Measurements from ENCODE around the gene HCN2. TPM values are rescaled to one million over a fixed set of nuclear protein-coding genes. Genes with fewer than 3 reads are reported as not detected.

HCN2 gene
- total and polyA plus RNA-seq, 2 of the 13 experiments (the other 11 are each of a cell fraction or from before 2014, with no cell fraction given) = 0.01 TPM; not detected in 1

- TF ChIP-seq ZNF280D (CRISPR knock-in tag; IDR thresholded peaks at IDR 0.05) (peak; percentile 50; the same call in 1 of the 2 replicates), NAIF1 (CRISPR knock-in tag; IDR thresholded peaks at IDR 0.05; ENCODE audit: borderline replicate concordance) (no peak), CENPT (CRISPR knock-in tag; IDR thresholded peaks at IDR 0.05; ENCODE audit: low read depth) (0 out of 2 replicates have a peak, but pooled peaks have one; percentile 74), FOXP4 (CRISPR knock-in tag; IDR thresholded peaks at IDR 0.05) (peak; percentile 30; the same call in 1 of the 2 replicates), ZBTB26 (CRISPR knock-in tag; IDR thresholded peaks at IDR 0.05; ENCODE audit: borderline replicate concordance) (no peak), WIZ (CRISPR knock-in tag; IDR thresholded peaks at IDR 0.05) (peak; percentile 11; the same call in 1 of the 2 replicates), ZNF407 (CRISPR knock-in tag; IDR thresholded peaks at IDR 0.05; ENCODE audit: not compliant biosample characterization) (no peak), FOXK2 (IDR thresholded peaks at IDR 0.05) (no peak), MTF2 (CRISPR knock-in tag; IDR thresholded peaks at IDR 0.05; ENCODE audit: borderline replicate concordance) (no peak), ZNF546 (CRISPR knock-in tag; conservative IDR thresholded peaks at IDR 0.05) (no peak), ETV6 (CRISPR knock-in tag; conservative IDR thresholded peaks at IDR 0.05) (no peak)
Measured at GRCh38 chr19:556611-557382, 32.9 kb upstream of the HCN2 start (continued).

All from HepG2 (cell line).